ENCODE data around the gene TGOLN2. TPM values are rescaled to one million over a fixed set of nuclear protein-coding genes. Genes with fewer than 3 reads are reported as not detected.

Gene TGOLN2
- polyA plus RNA-seq, 6 donors from 2014 or later, result 45.5 to 94.8 (median 77.3) TPM

- H3K36me3 Mint-ChIP-seq, result peaks cover 0 to 6% of the 10 kb centered on the region in 2 donors
- H3K27me3 Mint-ChIP-seq, result no peaks in the 10 kb centered on the region
- no peaks in the 10 kb centered on the region for H3K9me3 Mint-ChIP-seq
- H3K4me1 Mint-ChIP-seq, result peaks cover 27 to 36% (median 28%) of the 10 kb centered on the region in 3 donors
- peak overlapping the region in 2 of 6 donors; percentile 38 to 56 for H3K27ac Mint-ChIP-seq
- DNase-seq (no peak), ATAC-seq (ENCODE audit: low read depth in 2 of 2) (no peak)
- H3K4me3 Mint-ChIP-seq, result no peak overlapping the region
Observed at GRCh38 chr2:85312404-85312803, 15.4 kb downstream of the TGOLN2 start.

- H3K36me3 Mint-ChIP-seq, result no peaks in the 10 kb centered on the region
Observed at GRCh38 chr2:85310330-85310729, 17.5 kb downstream of the TGOLN2 start.

GRCh38 chr2:85309699-85310321 is 18.0 kb downstream of the TGOLN2 start:
- peak overlapping the region; percentile 39 to 97 (median 83) for H3K27ac Mint-ChIP-seq
- H3K36me3 Mint-ChIP-seq, result no peaks in the 10 kb centered on the region
- peaks cover 0 to 6% (median 0%) of the 10 kb centered on the region in 3 donors for H3K27me3 Mint-ChIP-seq
- ATAC-seq (ENCODE audit: low read depth in 2 of 2) (peak; percentile 51 to 59), DNase-seq (no peak)
- peak overlapping the region; percentile 51 to 87 (median 81) for H3K4me3 Mint-ChIP-seq
- peaks cover 28 to 33% (median 28%) of the 10 kb centered on the region in 3 donors for H3K4me1 Mint-ChIP-seq
- H3K9me3 Mint-ChIP-seq, result no peaks in the 10 kb centered on the region

More at GRCh38 chr2:85310330-85310729, 17.5 kb downstream of the TGOLN2 start:
- H3K4me1 Mint-ChIP-seq, result peaks cover 26 to 33% (median 28%) of the 10 kb centered on the region in 3 donors
- peaks cover 0 to 3% (median 0%) of the 10 kb centered on the region in 3 donors for H3K27me3 Mint-ChIP-seq
- DNase-seq, result no peak
- H3K9me3 Mint-ChIP-seq, result no peaks in the 10 kb centered on the region
- ATAC-seq (ENCODE audit: low read depth in 2 of 2), result no peak
- H3K4me3 Mint-ChIP-seq, result peak overlapping the region in 7 of 8 donors; percentile 51 to 87 (median 79)
- peak overlapping the region in 5 of 6 donors; percentile 51 to 97 (median 95) for H3K27ac Mint-ChIP-seq

- peaks cover 24 to 29% (median 28%) of the 10 kb centered on the region in 3 donors for H3K4me1 Mint-ChIP-seq
- no peaks in the 10 kb centered on the region for H3K36me3 Mint-ChIP-seq
- DNase-seq (no peak), ATAC-seq (ENCODE audit: low read depth in 2 of 2) (peak; percentile 16 to 34)
- peaks cover 0 to 11% (median 6%) of the 10 kb centered on the region in 3 donors for H3K27me3 Mint-ChIP-seq
- no peaks in the 10 kb centered on the region for H3K9me3 Mint-ChIP-seq
- peak overlapping the region; percentile 61 to 97 (median 93) for H3K27ac Mint-ChIP-seq
- peak overlapping the region; percentile 56 to 87 (median 78) for H3K4me3 Mint-ChIP-seq
Observed at GRCh38 chr2:85308896-85309555, 18.8 kb downstream of the TGOLN2 start.

- Mint-ChIP-seq H3K27ac (peak overlapping the region in 3 of 6 donors; percentile 6 to 71 (median 22)), H3K4me3 (peak overlapping the region in 3 of 8 donors; percentile 16 to 56 (median 16)), H3K36me3 (no peaks in the 10 kb centered on the region), H3K27me3 (peaks cover 0 to 15% (median 11%) of the 10 kb centered on the region in 3 donors), H3K4me1 (peaks cover 23 to 29% (median 24%) of the 10 kb centered on the region in 3 donors), H3K9me3 (no peaks in the 10 kb centered on the region)
- DNase-seq, result no peak
- no peak for ATAC-seq (ENCODE audit: low read depth in 2 of 2)
Observed at GRCh38 chr2:85308201-85308600, 19.6 kb downstream of the TGOLN2 start.

- Mint-ChIP-seq H3K27ac (peak overlapping the region in 2 of 6 donors; percentile 62 to 74), H3K27me3 (peaks cover 0 to 15% (median 14%) of the 10 kb centered on the region in 3 donors), H3K9me3 (no peaks in the 10 kb centered on the region), H3K36me3 (no peaks in the 10 kb centered on the region), H3K4me1 (peaks cover 23 to 29% (median 24%) of the 10 kb centered on the region in 3 donors), H3K4me3 (peak overlapping the region in 6 of 8 donors; percentile 46 to 80 (median 67))
- DNase-seq, result no peak
- no peak for ATAC-seq (ENCODE audit: low read depth in 2 of 2)
Observed at GRCh38 chr2:85307527-85307897, 20.3 kb downstream of the TGOLN2 start.

- H3K27ac Mint-ChIP-seq, result peak overlapping the region in 1 of 6 donors; percentile 49
Observed at GRCh38 chr2:85303780-85304531, 23.8 kb downstream of the TGOLN2 start.

GRCh38 chr2:85302121-85302520 is 25.7 kb downstream of the TGOLN2 start:
- H3K36me3 Mint-ChIP-seq, result no peaks in the 10 kb centered on the region
- peaks cover 0 to 8% (median 4%) of the 10 kb centered on the region in 3 donors for H3K4me1 Mint-ChIP-seq
- H3K27ac Mint-ChIP-seq, result no peak overlapping the region
- DNase-seq (no peak), ATAC-seq (ENCODE audit: low read depth in 2 of 2) (no peak)
- peaks cover 9 to 24% (median 20%) of the 10 kb centered on the region in 3 donors for H3K27me3 Mint-ChIP-seq
- H3K4me3 Mint-ChIP-seq, result no peak overlapping the region
- no peaks in the 10 kb centered on the region for H3K9me3 Mint-ChIP-seq

More at GRCh38 chr2:85303780-85304531, 23.8 kb downstream of the TGOLN2 start:
- Mint-ChIP-seq H3K4me3 (peak overlapping the region in 1 of 8 donors; percentile 80), H3K27me3 (peaks cover 9 to 19% (median 15%) of the 10 kb centered on the region in 3 donors), H3K4me1 (peaks cover 8 to 13% (median 11%) of the 10 kb centered on the region in 3 donors), H3K9me3 (no peaks in the 10 kb centered on the region), H3K36me3 (no peaks in the 10 kb centered on the region)
- ATAC-seq (ENCODE audit: low read depth in 2 of 2), result no peak
- DNase-seq, result no peak

- Mint-ChIP-seq H3K4me1 (peaks cover 8 to 12% (median 9%) of the 10 kb centered on the region in 3 donors), H3K27ac (peak overlapping the region in 4 of 6 donors; percentile 16 to 96 (median 50)), H3K4me3 (no peak overlapping the region), H3K36me3 (no peaks in the 10 kb centered on the region), H3K27me3 (no peaks in the 10 kb centered on the region), H3K9me3 (no peaks in the 10 kb centered on the region)
- peak; percentile 35 to 57 for ATAC-seq (ENCODE audit: low read depth in 2 of 2)
- no peak for DNase-seq
Observed at GRCh38 chr2:85291425-85292023, 36.3 kb downstream of the TGOLN2 start.

- peaks cover 9 to 13% (median 12%) of the 10 kb centered on the region in 3 donors for H3K4me1 Mint-ChIP-seq
- DNase-seq, result no peak
- ATAC-seq (ENCODE audit: low read depth in 2 of 2), result no peak
- no peak overlapping the region for H3K27ac Mint-ChIP-seq
- no peaks in the 10 kb centered on the region for H3K36me3 Mint-ChIP-seq
- no peaks in the 10 kb centered on the region for H3K27me3 Mint-ChIP-seq
- H3K4me3 Mint-ChIP-seq, result no peak overlapping the region
- H3K9me3 Mint-ChIP-seq, result no peaks in the 10 kb centered on the region
Observed at GRCh38 chr2:85288244-85288725, 39.5 kb downstream of the TGOLN2 start.

- Mint-ChIP-seq H3K4me3 (no peak overlapping the region), H3K4me1 (peaks cover 9 to 13% (median 12%) of the 10 kb centered on the region in 3 donors), H3K36me3 (no peaks in the 10 kb centered on the region), H3K27ac (peak overlapping the region in 1 of 6 donors; percentile 16), H3K27me3 (no peaks in the 10 kb centered on the region), H3K9me3 (no peaks in the 10 kb centered on the region)
- no peak for ATAC-seq (ENCODE audit: low read depth in 2 of 2)
- DNase-seq, result no peak
Observed at GRCh38 chr2:85287721-85288120, 40.1 kb downstream of the TGOLN2 start.

GRCh38 chr2:85286918-85287317 is 40.9 kb downstream of the TGOLN2 start:
- no peaks in the 10 kb centered on the region for H3K27me3 Mint-ChIP-seq
- H3K9me3 Mint-ChIP-seq, result no peaks in the 10 kb centered on the region
- DNase-seq (no peak), ATAC-seq (ENCODE audit: low read depth in 2 of 2) (no peak)
- H3K4me3 Mint-ChIP-seq, result peak overlapping the region in 1 of 8 donors; percentile 16
- peak overlapping the region in 1 of 6 donors; percentile 44 for H3K27ac Mint-ChIP-seq
- no peaks in the 10 kb centered on the region for H3K36me3 Mint-ChIP-seq
- peaks cover 9 to 13% (median 12%) of the 10 kb centered on the region in 3 donors for H3K4me1 Mint-ChIP-seq
